PC-9 (cell line): Measurements from ENCODE around the gene ASCL2. TPM values are rescaled to one million over a fixed set of nuclear protein-coding genes. Genes with fewer than 3 reads are reported as not detected.

Experiments used
- BruUV-seq: library from RNA; stranded (reverse); fragments of 400-500 nt; replicated peaks from 2 replicates; lab custom pipeline; 2021; lab: Mats Ljungman, UMichigan
- CTCF ChIA-PET: fragments of 300-600 bp; sonication (Branson Sonifier 250); formaldehyde crosslinking; loops from one replicate; lab custom pipeline; 2022; ENCODE audit warnings: antibody characterized with exemption; lab: Charles Lee
- POLR2A ChIA-PET: fragments of 300-600 bp; sonication (Branson Sonifier 250); formaldehyde crosslinking; loops from one replicate; lab custom pipeline; 2022; ENCODE audit warnings: antibody characterized with exemption; ENCODE audit not compliant: unreplicated experiment; lab: Charles Lee
- DNase-seq, 2 experiments: peaks; one replicate each; pipeline versions ENCODE4 v3.0.0 to v3.0.0-alpha.2; 2015 to 2022; ENCODE audit warnings: mixed read lengths in 1 of 2
- H2AFZ ChIP-seq: fragments of 200-600 bp; sonication (generic); 2 replicates; pipeline ENCODE4 v1.8.1; 2017; ENCODE audit warnings: antibody characterized with exemption
- H3F3A ChIP-seq: fragments of 200-600 bp; sonication (generic); 2 replicates; pipeline ENCODE4 v1.8.1; 2017; ENCODE audit warnings: antibody characterized with exemption, mild to moderate bottlenecking, low read depth; ENCODE audit not compliant: insufficient read depth
- H3K27ac ChIP-seq: fragments of 200-600 bp; sonication (generic); 2 replicates; pipeline ENCODE4 v1.6.1; 2016; ENCODE audit warnings: mixed run types
- H3K27me3 ChIP-seq: fragments of 200-600 bp; sonication (generic); 2 replicates; pipeline ENCODE4 v1.6.1; 2016; ENCODE audit warnings: low read depth, mixed run types; ENCODE audit not compliant: insufficient read depth
- H3K36me3 ChIP-seq: fragments of 200-600 bp; sonication (generic); 2 replicates; pipeline ENCODE4 v1.6.1; 2016; ENCODE audit warnings: low read depth, mixed run types
- H3K4me1 ChIP-seq: fragments of 200-600 bp; sonication (generic); replicated peaks from 2 replicates; pipeline ENCODE4 v1.6.1; 2016; ENCODE audit warnings: mixed run types; ENCODE audit not compliant: insufficient read depth
- H3K4me2 ChIP-seq: fragments of 200-600 bp; sonication (generic); 2 replicates; pipeline ENCODE4 v1.6.1; 2017; ENCODE audit warnings: mixed run types
- H3K4me3 ChIP-seq: fragments of 200-600 bp; sonication (generic); 2 replicates; pipeline ENCODE4 v1.6.1; 2016; ENCODE audit warnings: mixed run types
- H3K79me2 ChIP-seq: fragments of 200-600 bp; sonication (generic); 2 replicates; pipeline ENCODE4 v1.6.1; 2017; ENCODE audit warnings: low read depth, mixed run types
- H3K9me2 ChIP-seq: fragments of 200-600 bp; sonication (generic); 2 replicates; pipeline ENCODE4 v1.8.1; 2017; ENCODE audit warnings: mild to moderate bottlenecking; ENCODE audit not compliant: insufficient read depth
- H3K9me3 ChIP-seq: fragments of 200-600 bp; sonication (generic); 2 replicates; pipeline ENCODE4 v1.8.1; 2016; ENCODE audit warnings: low read depth; ENCODE audit not compliant: insufficient read depth
- H4K20me1 ChIP-seq: fragments of 200-600 bp; sonication (generic); 2 replicates; pipeline ENCODE4 v1.8.1; 2017; ENCODE audit not compliant: insufficient read depth
- EZH2 ChIP-seq: fragments of 200-600 bp; sonication (generic); IDR thresholded peaks from 2 replicates; pipeline ENCODE4 v1.8.0; 2017; ENCODE audit warnings: antibody characterized with exemption, low read depth
- intact Hi-C: fragments of 100-400 bp; cut with micrococcal nuclease; formaldehyde crosslinking; loops from one replicate; pipeline ENCODE4 v1.10.0; 2022; ENCODE audit not compliant: unreplicated experiment
- total RNA-seq: library from RNA; stranded (reverse); gene quantifications from 2 replicates; pipeline ENCODE4 v1.2.3, GENCODE V29; 2021
- TF ChIP-seq, protein P1 (sequence below): fragments of 200-600 bp; sonication (generic); conservative IDR thresholded peaks from 2 replicates; pipeline ENCODE4 v1.6.1; 2017; ENCODE audit warnings: mixed run types, antibody characterized with exemption, mild to moderate bottlenecking, moderate library complexity

ASCL2 gene
- total RNA-seq, 1 experiment from 2014 or later, result not detected

GRCh38 chr11:2220173-2220771, 50.1 kb downstream of the ASCL2 start:
- Histone ChIP-seq H2AFZ (no peak overlapping the region), H4K20me1 (no peaks in the 10 kb centered on the region), H3K79me2 (no peaks in the 10 kb centered on the region), H3K27ac (no peak overlapping the region), H3K9me2 (no peaks in the 10 kb centered on the region), H3F3A (no peaks in the 10 kb centered on the region), H3K4me3 (no peak overlapping the region), H3K4me2 (no peak overlapping the region), H3K9me3 (no peaks in the 10 kb centered on the region), H3K36me3 (no peaks in the 10 kb centered on the region), H3K4me1 (no peaks in the 10 kb centered on the region), H3K27me3 (no peaks in the 10 kb centered on the region)
- BruUV-seq, result no TSS peak
- intact Hi-C loops, result no loop called here
- TF ChIP-seq EZH2, result no peak
- TF ChIP-seq, protein P1, sequence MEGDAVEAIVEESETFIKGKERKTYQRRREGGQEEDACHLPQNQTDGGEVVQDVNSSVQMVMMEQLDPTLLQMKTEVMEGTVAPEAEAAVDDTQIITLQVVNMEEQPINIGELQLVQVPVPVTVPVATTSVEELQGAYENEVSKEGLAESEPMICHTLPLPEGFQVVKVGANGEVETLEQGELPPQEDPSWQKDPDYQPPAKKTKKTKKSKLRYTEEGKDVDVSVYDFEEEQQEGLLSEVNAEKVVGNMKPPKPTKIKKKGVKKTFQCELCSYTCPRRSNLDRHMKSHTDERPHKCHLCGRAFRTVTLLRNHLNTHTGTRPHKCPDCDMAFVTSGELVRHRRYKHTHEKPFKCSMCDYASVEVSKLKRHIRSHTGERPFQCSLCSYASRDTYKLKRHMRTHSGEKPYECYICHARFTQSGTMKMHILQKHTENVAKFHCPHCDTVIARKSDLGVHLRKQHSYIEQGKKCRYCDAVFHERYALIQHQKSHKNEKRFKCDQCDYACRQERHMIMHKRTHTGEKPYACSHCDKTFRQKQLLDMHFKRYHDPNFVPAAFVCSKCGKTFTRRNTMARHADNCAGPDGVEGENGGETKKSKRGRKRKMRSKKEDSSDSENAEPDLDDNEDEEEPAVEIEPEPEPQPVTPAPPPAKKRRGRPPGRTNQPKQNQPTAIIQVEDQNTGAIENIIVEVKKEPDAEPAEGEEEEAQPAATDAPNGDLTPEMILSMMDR, result no peak
- CTCF ChIA-PET, result no interaction called here
- POLR2A ChIA-PET, result no interaction called here
- no peak for DNase-seq

GRCh38 chr11:2219318-2220017, 50.9 kb downstream of the ASCL2 start:
- Histone ChIP-seq H3K36me3 (no peaks in the 10 kb centered on the region), H3K4me1 (no peaks in the 10 kb centered on the region), H2AFZ (no peak overlapping the region), H3K4me3 (no peak overlapping the region), H3K27me3 (no peaks in the 10 kb centered on the region), H3K4me2 (no peak overlapping the region), H3K79me2 (no peaks in the 10 kb centered on the region), H3K9me2 (no peaks in the 10 kb centered on the region), H3F3A (no peaks in the 10 kb centered on the region), H3K27ac (no peak overlapping the region), H4K20me1 (no peaks in the 10 kb centered on the region), H3K9me3 (no peaks in the 10 kb centered on the region)
- BruUV-seq, result no TSS peak
- intact Hi-C loops, result no loop called here
- ChIA-PET POLR2A (no interaction called here), CTCF (no interaction called here)
- no peak for DNase-seq
- TF ChIP-seq EZH2, result no peak
- TF ChIP-seq, protein P1, result no peak

Other genes starting within 250 kb of the ASCL2 start
- gene IGF2, start 131.2 kb downstream of the ASCL2 start, total RNA-seq, result 0.15 and 0.24 TPM in 2 replicates
- gene INS, start 109.4 kb downstream of the ASCL2 start, total RNA-seq, result not detected in 2 replicates
- gene TH, start 98.8 kb downstream of the ASCL2 start, total RNA-seq, result 2.2 and 2.5 TPM in 2 replicates
- gene C11orf21, start 31.3 kb upstream of the ASCL2 start, total RNA-seq, result not detected in 2 replicates
- not detected in 2 replicates for gene TSPAN32, start 31.4 kb upstream of the ASCL2 start, total RNA-seq
- 180 and 231 TPM in 2 replicates for gene CD81, start 106.7 kb upstream of the ASCL2 start, total RNA-seq
- gene TSSC4, start 130.2 kb upstream of the ASCL2 start, total RNA-seq, result 35.6 and 49.3 TPM in 2 replicates
- gene TRPM5, start 173.9 kb upstream of the ASCL2 start, total RNA-seq, result not detected in 2 replicates
- 0.55 TPM in 1 of 2 replicates, not detected in the other for gene KCNQ1, start 174.4 kb upstream of the ASCL2 start, total RNA-seq